H1 (cell line): ENCODE measurements around the gene FANCI. TPM values are rescaled to one million over a fixed set of nuclear protein-coding genes. Genes with fewer than 3 reads are reported as not detected.

ENCODE experiments used
- CTCF ChIA-PET: fragments of 300-600 bp; sonication (Branson Sonifier 250); formaldehyde crosslinking; loops from one replicate; lab custom pipeline; 2021; ENCODE audit not compliant: partially characterized antibody; lab: Charles Lee
- POLR2A ChIA-PET: fragments of 300-600 bp; sonication (Branson Sonifier 250); formaldehyde crosslinking; loops from one replicate; lab custom pipeline; 2021; ENCODE audit warnings: inconsistent platforms; ENCODE audit not compliant: partially characterized antibody; lab: Charles Lee
- DNase-seq, 2 experiments: peaks; one replicate each; pipeline versions ENCODE4 v3.0.0 to v3.0.0-alpha.2; 2010 to 2022; ENCODE audit warnings: low spot score in 2 of 2, low read depth in 1 of 2, mixed read lengths in 1 of 2
- FAIRE-seq: peaks from 2 replicates; lab custom pipeline; 2011; peaks lifted over from hg19 to GRCh38; lab: Jason Lieb, UNC
- H2AFZ ChIP-seq: 2 replicates; pipeline ENCODE4 v1.8.1; 2012; ENCODE audit warnings: low read length, inconsistent platforms
- H2AK5ac ChIP-seq: 2 replicates; pipeline ENCODE4 v1.6.1; 2013; ENCODE audit warnings: low read depth, low read length
- H2BK120ac ChIP-seq: replicated peaks from 2 replicates; pipeline ENCODE3; 2013; ENCODE audit warnings: low read depth, low read length, inconsistent platforms
- H2BK12ac ChIP-seq: 2 replicates; pipeline ENCODE4 v1.6.1; 2013; ENCODE audit warnings: low read depth, low read length
- H2BK15ac ChIP-seq: 2 replicates; pipeline ENCODE4 v1.6.1; 2013; ENCODE audit warnings: low read length
- H2BK20ac ChIP-seq: 2 replicates; pipeline ENCODE4 v1.6.1; 2013; ENCODE audit warnings: low read length
- H2BK5ac ChIP-seq: 2 replicates; pipeline ENCODE4 v1.6.1; 2013; ENCODE audit warnings: low read depth, low read length
- H3K14ac ChIP-seq: 2 replicates; pipeline ENCODE4 v1.6.1; 2013; ENCODE audit warnings: inconsistent platforms; ENCODE audit not compliant: insufficient read length
- H3K18ac ChIP-seq: 2 replicates; pipeline ENCODE4 v1.6.1; 2013; ENCODE audit warnings: low read length; ENCODE audit errors: extremely low read depth
- H3K23ac ChIP-seq: 2 replicates; pipeline ENCODE4 v1.6.1; 2013; ENCODE audit warnings: inconsistent platforms; ENCODE audit not compliant: insufficient read length
- H3K23me2 ChIP-seq: 2 replicates; pipeline ENCODE4 v1.6.1; 2013; ENCODE audit warnings: low read depth, low read length
- H3K27ac ChIP-seq: 2 replicates; pipeline ENCODE4 v1.6.1; 2011; ENCODE audit warnings: low read depth, low read length, inconsistent platforms
- H3K27me3 ChIP-seq, 4 experiments: replicated peaks in 1 of 4; 1 replicate in 1 of 4; 2 replicates in 3 of 4; pipeline versions ENCODE4 v1.6.1 to v1.8.1; 2011 to 2013; ENCODE audit warnings: low read length in 3 of 4, mild to moderate bottlenecking in 3 of 4, inconsistent platforms in 2 of 4, mixed read lengths in 2 of 4, moderate library complexity in 1 of 4; ENCODE audit not compliant: control insufficient read depth in 3 of 4, insufficient read depth in 3 of 4; ENCODE audit errors: extremely low read depth in 1 of 4
- H3K36me3 ChIP-seq, 4 experiments: 2 replicates each; pipeline versions ENCODE4 v1.6.1 to v1.8.1; 2011 to 2013; ENCODE audit warnings: mild to moderate bottlenecking in 4 of 4, low read length in 3 of 4, moderate library complexity in 2 of 4, control low read depth in 1 of 4, inconsistent platforms in 1 of 4; ENCODE audit not compliant: insufficient read depth in 4 of 4, control insufficient read depth in 2 of 4
- H3K4ac ChIP-seq: replicated peaks from 2 replicates; pipeline ENCODE3; 2013; ENCODE audit warnings: low read length, low read depth, mixed read lengths, inconsistent platforms; ENCODE audit not compliant: insufficient read length
- H3K4me1 ChIP-seq, 4 experiments: replicated peaks in 1 of 4; 1 replicate in 1 of 4; 2 replicates in 3 of 4; pipeline versions ENCODE4 v1.6.1 to v1.8.1; 2011 to 2013; ENCODE audit warnings: low read length in 3 of 4, inconsistent platforms in 2 of 4, mixed read lengths in 1 of 4; ENCODE audit not compliant: insufficient read depth in 4 of 4, control insufficient read depth in 3 of 4
- H3K4me2 ChIP-seq, 2 experiments: 2 replicates each; pipeline versions ENCODE4 v1.6.1 to v1.8.1; 2011 to 2013; ENCODE audit warnings: low read depth in 2 of 2, low read length in 2 of 2, control low read depth in 1 of 2, inconsistent platforms in 1 of 2, mild to moderate bottlenecking in 1 of 2; ENCODE audit not compliant: insufficient read depth in 1 of 2
- H3K4me3 ChIP-seq, 4 experiments: fragments of 200-600, 300-600 bp in 1 of 4; sonication (generic), shearing (Covaris generic), sonication (Bioruptor Twin) in 1 of 4; 2 replicates each; pipeline versions ENCODE4 v1.5.1 to v1.8.1; 2011 to 2016; ENCODE audit warnings: low read length in 4 of 4, low read depth in 3 of 4, control low read depth in 2 of 4, inconsistent platforms in 2 of 4, mild to moderate bottlenecking in 2 of 4, mixed read lengths in 1 of 4, moderate library complexity in 1 of 4; ENCODE audit not compliant: insufficient read depth in 2 of 4; ENCODE audit errors: extremely low read depth in 1 of 4
- H3K56ac ChIP-seq: replicated peaks from 2 replicates; pipeline ENCODE3; 2013; ENCODE audit warnings: low read depth, mild to moderate bottlenecking, mixed read lengths, low read length, inconsistent platforms; ENCODE audit not compliant: insufficient read length
- H3K79me1 ChIP-seq: 2 replicates; pipeline ENCODE4 v1.6.1; 2013; ENCODE audit warnings: low read depth, low read length, control low read depth
- H3K79me2 ChIP-seq, 2 experiments: 2 replicates each; pipeline versions ENCODE4 v1.6.1 to v1.8.1; 2012 to 2013; ENCODE audit warnings: low read length in 2 of 2, mild to moderate bottlenecking in 2 of 2, inconsistent platforms in 1 of 2; ENCODE audit not compliant: insufficient read depth in 2 of 2, control insufficient read depth in 1 of 2
- H3K9ac ChIP-seq, 4 experiments: replicated peaks in 1 of 4; 1 replicate in 1 of 4; 2 replicates in 3 of 4; pipeline versions ENCODE4 v1.6.1 to v1.8.1; 2011 to 2013; ENCODE audit warnings: low read depth in 3 of 4, low read length in 3 of 4, control low read depth in 2 of 4, mild to moderate bottlenecking in 2 of 4, moderate library complexity in 2 of 4, inconsistent platforms in 1 of 4; ENCODE audit errors: extremely low read depth in 1 of 4
- H3K9me3 ChIP-seq, 2 experiments: 2 replicates each; pipeline versions ENCODE4 v1.6.1 to v1.8.1; 2012 to 2013; ENCODE audit warnings: mild to moderate bottlenecking in 2 of 2, moderate library complexity in 2 of 2, control low read depth in 1 of 2, inconsistent platforms in 1 of 2, low read depth in 1 of 2, low read length in 1 of 2, mixed read lengths in 1 of 2; ENCODE audit not compliant: insufficient read depth in 2 of 2
- H4K20me1 ChIP-seq, 2 experiments: replicated peaks in 1 of 2; 2 replicates each; pipeline versions ENCODE3 to v1.8.1; 2011 to 2013; ENCODE audit warnings: inconsistent platforms in 2 of 2, low read length in 2 of 2, mild to moderate bottlenecking in 1 of 2; ENCODE audit not compliant: insufficient read depth in 2 of 2, control insufficient read depth in 1 of 2
- H4K5ac ChIP-seq: 2 replicates; pipeline ENCODE4 v1.6.1; 2013; ENCODE audit warnings: low read length, low read depth, mixed read lengths, inconsistent platforms; ENCODE audit not compliant: insufficient read length
- H4K8ac ChIP-seq: 2 replicates; pipeline ENCODE4 v1.8.0; 2013; ENCODE audit warnings: mild to moderate bottlenecking, moderate library complexity, low read length, inconsistent platforms; ENCODE audit not compliant: insufficient read depth; ENCODE audit errors: extremely low read depth
- H4K91ac ChIP-seq: replicated peaks from 2 replicates; pipeline ENCODE3; 2013; ENCODE audit warnings: low read length, mixed read lengths, inconsistent platforms; ENCODE audit not compliant: insufficient read length
- BRCA1 ChIP-seq: IDR thresholded peaks from 2 replicates; pipeline ENCODE4 v1.6.1; 2012; ENCODE audit warnings: low read depth, low read length, improper control_type of control experiment
- FOSL1 ChIP-seq: IDR thresholded peaks from 2 replicates; pipeline ENCODE4 v1.6.1; 2011; ENCODE audit warnings: mild to moderate bottlenecking, low read depth, low read length, moderate library complexity; ENCODE audit not compliant: insufficient read depth
- KDM5A ChIP-seq: fragments of 200-600 bp; IDR thresholded peaks from 2 replicates; pipeline ENCODE4 v1.7.1; 2012; ENCODE audit warnings: mild to moderate bottlenecking, low read length, inconsistent platforms, mixed read lengths
- WGBS, 2 experiments: shearing (Covaris generic) in 1 of 2; methylation state at CpG; one replicate each; pipeline versions ENCODE4 v1.1.6 to v1.1.7; 2013 to 2015; ENCODE audit warnings: low lambda C conversion rate in 2 of 2, mixed read lengths in 2 of 2, inconsistent platforms in 1 of 2, low coverage in 1 of 2, missing lambda C conversion rate in 1 of 2; ENCODE audit not compliant: insufficient replicate concordance in 2 of 2, insufficient coverage in 1 of 2, insufficient read length in 1 of 2; ENCODE audit errors: extremely low coverage in 1 of 2, missing lambda C conversion rate in 1 of 2; 5-methylcytosine and 5-hydroxymethylcytosine counted together
- polyA plus RNA-seq, 7 experiments: library from polyadenylated mRNA; depleted of rRNA in 3 of 7; stranded (reverse) in 5 of 7; unstranded in 2 of 7; fragments of >200 nt in 5 of 7; fragments of 200-250 nt in 2 of 7; gene quantifications; 1 replicate in 5 of 7; 2 replicates in 1 of 7; 4 replicates in 1 of 7; pipeline versions ENCODE4 v1.2.1 to v1.2.3, GENCODE V29; 2011 to 2013; ENCODE audit warnings: missing spikeins in 2 of 7, mixed read lengths in 2 of 7
- total RNA-seq: library from RNA; stranded (reverse); fragmentation: NEBNext Ultra II Directional; extraction: Animal tissue kit (Norgen Biotek cat#: 25700); gene quantifications from 2 replicates; pipeline ENCODE4 v1.2.1, GENCODE V29; 2021

The FANCI gene
- total and polyA plus RNA-seq, 2 of the 8 experiments (the other 6 are each of a cell fraction or from before 2014, with no cell fraction given), result 37.8 to 115 TPM

DNA sequence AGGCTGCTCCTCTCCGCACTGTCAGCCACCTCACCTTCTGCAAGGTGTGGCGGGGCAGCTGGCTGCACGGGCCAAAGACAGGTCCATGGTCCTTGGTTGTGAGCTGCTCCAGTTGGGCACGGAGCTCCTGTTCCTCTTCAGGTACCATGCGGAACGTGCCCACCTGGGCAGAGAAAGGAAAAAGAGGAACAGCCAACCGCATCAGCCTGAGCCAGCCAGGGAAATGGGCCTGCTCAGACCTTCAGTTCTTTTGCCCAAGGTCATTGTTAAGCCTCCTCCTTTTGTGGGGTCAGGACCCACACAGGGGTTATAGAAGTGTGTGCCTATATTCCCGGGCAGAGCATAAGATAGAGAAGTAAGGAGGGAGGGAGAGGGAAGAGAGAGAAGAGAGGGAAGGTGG lies 25.2 kb upstream of the FANCI start:
- no peak overlapping the region for H2BK15ac ChIP-seq
- H3K36me3 ChIP-seq, result no peaks in the 10 kb centered on the region
- FAIRE-seq (no peak), DNase-seq (no peak)
- no peaks in the 10 kb centered on the region for H3K9me3 ChIP-seq
- no peak overlapping the region for H2AK5ac ChIP-seq
- H3K27ac ChIP-seq, result no peak overlapping the region
- WGBS, 2 experiments, result 91% methylated on average over 7 of the region's 8 CpGs; no CpG with 5 or more reads in 1 of the 2 experiments
- no peak overlapping the region for H3K4me3 ChIP-seq
- H3K23ac ChIP-seq, result no peak overlapping the region
- no peak overlapping the region for H3K56ac ChIP-seq
- no peak overlapping the region for H2BK5ac ChIP-seq
- POLR2A ChIA-PET, result no interaction called here
- H4K91ac ChIP-seq, result no peak overlapping the region
- no peak overlapping the region for H3K14ac ChIP-seq
- no peak overlapping the region for H4K8ac ChIP-seq
- H2AFZ ChIP-seq, result no peak overlapping the region
- H4K5ac ChIP-seq, result no peak overlapping the region
- no peak overlapping the region for H3K18ac ChIP-seq
- H2BK120ac ChIP-seq, result no peak overlapping the region
- CTCF ChIA-PET, result interaction anchor here (0.7 to 3.1 kb wide), 4 partner anchors 9 to 88 kb away, joined by 3 to 27 read pairs (median 6); no protein-coding TSS in a partner anchor
- no peaks in the 10 kb centered on the region; a peak in 1 of 7 replicates for H3K4me1 ChIP-seq
- no peaks in the 10 kb centered on the region for H3K79me1 ChIP-seq
- no peak overlapping the region for H3K9ac ChIP-seq
- no peak overlapping the region for H2BK20ac ChIP-seq
- H2BK12ac ChIP-seq, result no peak overlapping the region
- no peaks in the 10 kb centered on the region for H3K27me3 ChIP-seq
- H3K4ac ChIP-seq, result no peak overlapping the region
- no peaks in the 10 kb centered on the region for H4K20me1 ChIP-seq
- no peak for TF ChIP-seq KDM5A
- no peak for TF ChIP-seq BRCA1
- no peak for TF ChIP-seq FOSL1
- no peaks in the 10 kb centered on the region for H3K23me2 ChIP-seq
- H3K79me2 ChIP-seq, result no peaks in the 10 kb centered on the region
- no peak overlapping the region for H3K4me2 ChIP-seq
